ENCODE data around the gene SMPDL3A. TPM values are rescaled to one million over a fixed set of nuclear protein-coding genes. Genes with fewer than 3 reads are reported as not detected.

The SMPDL3A gene
- total RNA-seq, 1 donor from 2014 or later, result 7.4 TPM

GRCh38 chr6:122808121-122808885, 19.2 kb downstream of the SMPDL3A start:
- FAIRE-seq, result no peak
- Histone ChIP-seq H3K27me3 (ENCODE audit: control insufficient read depth, insufficient read depth, low read length) (no peaks in the 10 kb centered on the region), H3K36me3 (ENCODE audit: control insufficient read depth, insufficient read depth, low read length) (no peaks in the 10 kb centered on the region), H3K4me3 (ENCODE audit: low read depth, low read length) (no peak overlapping the region)
- TF ChIP-seq, protein P1, sequence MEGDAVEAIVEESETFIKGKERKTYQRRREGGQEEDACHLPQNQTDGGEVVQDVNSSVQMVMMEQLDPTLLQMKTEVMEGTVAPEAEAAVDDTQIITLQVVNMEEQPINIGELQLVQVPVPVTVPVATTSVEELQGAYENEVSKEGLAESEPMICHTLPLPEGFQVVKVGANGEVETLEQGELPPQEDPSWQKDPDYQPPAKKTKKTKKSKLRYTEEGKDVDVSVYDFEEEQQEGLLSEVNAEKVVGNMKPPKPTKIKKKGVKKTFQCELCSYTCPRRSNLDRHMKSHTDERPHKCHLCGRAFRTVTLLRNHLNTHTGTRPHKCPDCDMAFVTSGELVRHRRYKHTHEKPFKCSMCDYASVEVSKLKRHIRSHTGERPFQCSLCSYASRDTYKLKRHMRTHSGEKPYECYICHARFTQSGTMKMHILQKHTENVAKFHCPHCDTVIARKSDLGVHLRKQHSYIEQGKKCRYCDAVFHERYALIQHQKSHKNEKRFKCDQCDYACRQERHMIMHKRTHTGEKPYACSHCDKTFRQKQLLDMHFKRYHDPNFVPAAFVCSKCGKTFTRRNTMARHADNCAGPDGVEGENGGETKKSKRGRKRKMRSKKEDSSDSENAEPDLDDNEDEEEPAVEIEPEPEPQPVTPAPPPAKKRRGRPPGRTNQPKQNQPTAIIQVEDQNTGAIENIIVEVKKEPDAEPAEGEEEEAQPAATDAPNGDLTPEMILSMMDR (IDR thresholded peaks at IDR 0.05; ENCODE audit: insufficient read depth, low read length, severe bottlenecking), result no peak
- no peak for DNase-seq (ENCODE audit: low read depth)

DNA sequence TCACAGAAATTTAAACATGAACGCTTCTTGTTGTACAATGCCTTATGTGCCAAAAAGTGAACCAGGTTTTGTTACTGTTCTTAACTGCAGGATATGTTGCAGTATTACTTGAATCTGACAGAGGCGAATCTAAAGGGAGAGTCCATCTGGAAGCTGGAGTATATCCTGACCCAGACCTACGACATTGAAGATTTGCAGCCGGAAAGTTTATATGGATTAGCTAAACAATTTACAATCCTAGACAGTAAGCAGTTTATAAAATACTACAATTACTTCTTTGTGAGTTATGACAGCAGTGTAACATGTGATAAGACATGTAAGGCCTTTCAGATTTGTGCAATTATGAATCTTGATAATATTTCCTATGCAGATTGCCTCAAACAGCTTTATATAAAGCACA, 19.9 kb downstream of the SMPDL3A start:
- FAIRE-seq, result no peak
- TF ChIP-seq, protein P1 (IDR thresholded peaks at IDR 0.05; ENCODE audit: insufficient read depth, low read length, severe bottlenecking), result no peak
- no peak overlapping the region for H3K4me3 ChIP-seq (ENCODE audit: low read depth, low read length)
- DNase-seq (ENCODE audit: low read depth), result no peak
- no peaks in the 10 kb centered on the region for H3K27me3 ChIP-seq (ENCODE audit: control insufficient read depth, insufficient read depth, low read length)
- H3K36me3 ChIP-seq (ENCODE audit: control insufficient read depth, insufficient read depth, low read length), result no peaks in the 10 kb centered on the region

GRCh38 chr6:122809691-122810090, 20.6 kb downstream of the SMPDL3A start:
- Histone ChIP-seq H3K4me3 (ENCODE audit: low read depth, low read length) (no peak overlapping the region), H3K36me3 (ENCODE audit: control insufficient read depth, insufficient read depth, low read length) (no peaks in the 10 kb centered on the region), H3K27me3 (ENCODE audit: control insufficient read depth, insufficient read depth, low read length) (no peaks in the 10 kb centered on the region)
- TF ChIP-seq, protein P1 (IDR thresholded peaks at IDR 0.05; ENCODE audit: insufficient read depth, low read length, severe bottlenecking), result no peak
- FAIRE-seq (no peak), DNase-seq (ENCODE audit: low read depth) (no peak)

DNA sequence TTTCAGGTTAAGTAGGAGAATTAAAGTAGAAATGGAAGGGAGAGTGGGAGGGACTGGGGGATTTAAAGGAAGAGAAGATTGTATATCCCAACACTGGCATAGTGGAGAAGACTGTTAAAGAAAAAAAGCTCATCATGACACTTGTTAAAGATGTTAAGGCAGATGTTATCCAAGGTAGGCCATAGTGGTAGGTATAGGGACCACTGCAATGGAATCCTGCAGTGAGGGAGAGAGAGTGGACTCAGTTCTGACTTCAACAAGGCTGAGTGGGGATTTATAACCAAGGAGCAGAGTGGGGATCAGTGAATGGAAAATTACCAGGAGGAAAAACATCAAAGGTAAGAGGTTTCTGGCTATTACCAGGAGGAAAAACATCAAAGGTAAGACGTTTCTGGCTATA, 21.1 kb downstream of the SMPDL3A start:
- DNase-seq (ENCODE audit: low read depth) (no peak), FAIRE-seq (no peak)
- TF ChIP-seq, protein P1 (IDR thresholded peaks at IDR 0.05; ENCODE audit: insufficient read depth, low read length, severe bottlenecking), result no peak
- Histone ChIP-seq H3K4me3 (ENCODE audit: low read depth, low read length) (no peak overlapping the region), H3K36me3 (ENCODE audit: control insufficient read depth, insufficient read depth, low read length) (no peaks in the 10 kb centered on the region), H3K27me3 (ENCODE audit: control insufficient read depth, insufficient read depth, low read length) (no peaks in the 10 kb centered on the region)

- TF ChIP-seq, protein P1 (IDR thresholded peaks at IDR 0.05; ENCODE audit: insufficient read depth, low read length, severe bottlenecking), result no peak
- DNase-seq (ENCODE audit: low read depth), result no peak
These were observed 28.3 kb downstream of the SMPDL3A start for GRCh38 chr6:122817358-122817757.

GRCh38 chr6:122817766-122818165, 28.7 kb downstream of the SMPDL3A start:
- H3K4me3 ChIP-seq (ENCODE audit: low read depth, low read length), result no peak overlapping the region
- DNase-seq (ENCODE audit: low read depth), result no peak
- TF ChIP-seq, protein P1 (IDR thresholded peaks at IDR 0.05; ENCODE audit: insufficient read depth, low read length, severe bottlenecking), result no peak
- H3K36me3 ChIP-seq (ENCODE audit: control insufficient read depth, insufficient read depth, low read length), result no peaks in the 10 kb centered on the region
- no peaks in the 10 kb centered on the region for H3K27me3 ChIP-seq (ENCODE audit: control insufficient read depth, insufficient read depth, low read length)
- FAIRE-seq, result no peak

More at GRCh38 chr6:122817358-122817757, 28.3 kb downstream of the SMPDL3A start:
- H3K36me3 ChIP-seq (ENCODE audit: control insufficient read depth, insufficient read depth, low read length), result no peaks in the 10 kb centered on the region
- no peaks in the 10 kb centered on the region for H3K27me3 ChIP-seq (ENCODE audit: control insufficient read depth, insufficient read depth, low read length)
- no peak overlapping the region for H3K4me3 ChIP-seq (ENCODE audit: low read depth, low read length)
- no peak for FAIRE-seq

Measured in bronchial epithelial cell (primary cell).